HepG2 (cell line): ENCODE results near the gene IGF2BP1. TPM values are rescaled to one million over a fixed set of nuclear protein-coding genes. Genes with fewer than 3 reads are reported as not detected.

Experiments used
- AHDC1 ChIP-seq: sonication (generic); formaldehyde crosslinking; IDR thresholded peaks from 2 replicates; pipeline ENCODE4 v1.5.1; 2020; ENCODE audit warnings: mild to moderate bottlenecking, missing genetic modification reagents, borderline replicate concordance
- BCLAF1 ChIP-seq: fragments of 450-650 bp; IDR thresholded peaks from 2 replicates; pipeline ENCODE4 v1.6.1; 2017; ENCODE audit warnings: mild to moderate bottlenecking
- CREB1 ChIP-seq, 2 experiments: fragments of 450-650 bp in 1 of 2; IDR thresholded peaks; 2 replicates each; pipeline ENCODE4 v1.6.1; 2016 to 2017; ENCODE audit warnings: control low read depth in 1 of 2, mild to moderate bottlenecking in 1 of 2, missing compliant biosample characterization in 1 of 2, missing genetic modification characterization in 1 of 2
- CSRNP1 ChIP-seq: sonication (generic); formaldehyde crosslinking; IDR thresholded peaks from 2 replicates; pipeline ENCODE4 v1.8.1; 2023; ENCODE audit warnings: mild to moderate bottlenecking, missing genetic modification reagents
- HDAC1 ChIP-seq: sonication (generic); formaldehyde crosslinking; IDR thresholded peaks from 2 replicates; pipeline ENCODE4 v1.5.1; 2020; ENCODE audit warnings: mild to moderate bottlenecking, missing genetic modification reagents
- KLF16 ChIP-seq, 2 experiments: sonication (generic) in 1 of 2; formaldehyde crosslinking in 1 of 2; IDR thresholded peaks; 2 replicates each; pipeline versions ENCODE4 v1.6.1 to v1.8.0; 2016 to 2023; ENCODE audit warnings: missing genetic modification reagents in 2 of 2, missing compliant biosample characterization in 1 of 2
- MTA1 ChIP-seq: sonication (generic); formaldehyde crosslinking; IDR thresholded peaks from 2 replicates; pipeline ENCODE4 v1.4.0; 2020; ENCODE audit warnings: missing genetic modification reagents, mild to moderate bottlenecking, borderline replicate concordance
- MYC ChIP-seq: sonication (generic); formaldehyde crosslinking; IDR thresholded peaks from 2 replicates; pipeline ENCODE4 v1.9.0; 2021; ENCODE audit warnings: missing genetic modification reagents, borderline replicate concordance
- PLRG1 ChIP-seq: fragments of 450-650 bp; conservative IDR thresholded peaks from 2 replicates; pipeline ENCODE4 v1.6.1; 2016
- SATB2 ChIP-seq: sonication (generic); formaldehyde crosslinking; IDR thresholded peaks from 2 replicates; pipeline ENCODE4 v1.5.0; 2020; ENCODE audit warnings: missing genetic modification reagents
- SRSF9 ChIP-seq: fragments of 200-400 bp; formaldehyde crosslinking; IDR thresholded peaks from 2 replicates; pipeline ENCODE4 v1.6.1; 2018; ENCODE audit warnings: borderline replicate concordance, mild to moderate bottlenecking, low read depth, low read length; ENCODE audit not compliant: insufficient read depth, poor library complexity, severe bottlenecking
- STAG1 ChIP-seq: sonication (generic); formaldehyde crosslinking; IDR thresholded peaks from 2 replicates; pipeline ENCODE4 v1.4.0; 2020; ENCODE audit warnings: missing genetic modification reagents
- SUZ12 ChIP-seq: fragments of 150-350 bp; IDR thresholded peaks from 2 replicates; pipeline ENCODE4 v1.6.1; 2014; ENCODE audit warnings: low read depth, low read length
- ZBTB7A ChIP-seq: sonication (generic); formaldehyde crosslinking; IDR thresholded peaks from 2 replicates; pipeline ENCODE4 v1.8.0; 2022; ENCODE audit warnings: mild to moderate bottlenecking, missing genetic modification reagents
- ZFP1 ChIP-seq: IDR thresholded peaks from 2 replicates; pipeline ENCODE4 v1.6.1; 2016
- ZNF124 ChIP-seq: sonication (generic); formaldehyde crosslinking; IDR thresholded peaks from 2 replicates; pipeline ENCODE4 v1.4.0; 2020; ENCODE audit warnings: missing genetic modification reagents
- ZNF44 ChIP-seq: sonication (generic); formaldehyde crosslinking; IDR thresholded peaks from 2 replicates; pipeline ENCODE4 v1.5.1; 2020; ENCODE audit warnings: mild to moderate bottlenecking, missing genetic modification reagents
- ZNF552 ChIP-seq: sonication (generic); formaldehyde crosslinking; IDR thresholded peaks from 2 replicates; pipeline ENCODE4 v1.9.0; 2022; ENCODE audit warnings: missing genetic modification reagents, mild to moderate bottlenecking, borderline replicate concordance
- ZNF713 ChIP-seq: sonication (generic); formaldehyde crosslinking; IDR thresholded peaks from 2 replicates; pipeline ENCODE4 v1.4.0; 2020; ENCODE audit warnings: mild to moderate bottlenecking, missing genetic modification reagents
- ZNF75D ChIP-seq: sonication (generic); formaldehyde crosslinking; IDR thresholded peaks from 2 replicates; pipeline ENCODE4 v1.8.1; 2023; ENCODE audit warnings: missing genetic modification reagents, mild to moderate bottlenecking, borderline replicate concordance
- polyA plus RNA-seq, 8 experiments: library from polyadenylated mRNA; depleted of rRNA in 3 of 8; stranded (reverse) in 7 of 8; unstranded in 1 of 8; fragments of >200 nt; fragmentation: Illumina TruSeq in 4 of 8; extraction: Trizol in 4 of 8; gene quantifications; 2 replicates each; pipeline versions ENCODE4 v1.2.1 to v1.2.3, GENCODE V29; 2011 to 2016; ENCODE audit warnings: low read depth in 4 of 8, missing spikeins in 1 of 8, mixed read lengths in 1 of 8; ENCODE audit not compliant: insufficient read depth in 1 of 8
- total RNA-seq, 5 experiments: library from RNA; depleted of rRNA; stranded (reverse); fragments of >200 nt; fragmentation: Illumina TruSeq; extraction: Trizol; gene quantifications; 2 replicates each; pipeline ENCODE4 v1.2.3, GENCODE V29; 2016; ENCODE audit warnings: low read depth in 1 of 5

The IGF2BP1 gene
- total and polyA plus RNA-seq, 2 of the 13 experiments (the other 11 are each of a cell fraction or from before 2014, with no cell fraction given) = 29.7 to 75.1 TPM

GRCh38 chr17:48997103-48997826, at the start of gene IGF2BP1 (continued):
- no peak for TF ChIP-seq ZNF44 (CRISPR knock-in tag)
- TF ChIP-seq MTA1 (CRISPR knock-in tag) = no peak
- TF ChIP-seq HDAC1 (CRISPR knock-in tag) = no peak
- TF ChIP-seq ZBTB7A (CRISPR knock-in tag) = peak; percentile 84
- no peak for TF ChIP-seq ZNF124 (CRISPR knock-in tag)
- TF ChIP-seq CSRNP1 (CRISPR knock-in tag) = peak; percentile 27; the same call in 1 of the 2 replicates
- peak; percentile 83 for TF ChIP-seq MYC (CRISPR knock-in tag)
- 0 out of 2 replicates have a peak, but pooled peaks have one; percentile 17 for TF ChIP-seq AHDC1 (CRISPR knock-in tag)
- no peak for TF ChIP-seq PLRG1
- TF ChIP-seq SUZ12 = no peak
- TF ChIP-seq ZFP1 (CRISPR knock-in tag) = no peak
- TF ChIP-seq BCLAF1 = no peak
- no peak for TF ChIP-seq ZNF552 (CRISPR knock-in tag)
- no peak for TF ChIP-seq SRSF9
- TF ChIP-seq ZNF713 (CRISPR knock-in tag) = 0 out of 2 replicates have a peak, but pooled peaks have one; percentile 35
- no peak for TF ChIP-seq CREB1 (IDR thresholded peaks at IDR 0.05)
- TF ChIP-seq CREB1 (CRISPR knock-in tag; IDR thresholded peaks at IDR 0.05) = no peak
- TF ChIP-seq KLF16 (CRISPR knock-in tag; IDR thresholded peaks at IDR 0.05) = 0 out of 4 replicates have a peak, but pooled peaks of 1 of the 2 experiments have one; percentile 17
- no peak for TF ChIP-seq STAG1 (CRISPR knock-in tag)
- no peak for TF ChIP-seq ZNF75D (CRISPR knock-in tag)
- TF ChIP-seq SATB2 = no peak
